Activated CD8-positive, alpha-beta memory T cell treated with anti-CD3 and anti-CD28 coated beads for 1 hour (primary cell): ENCODE data around the gene MGAT5.

Source experiments
- DNase-seq, 2 donors: peaks; one replicate each; pipeline ENCODE4 v3.0.0-alpha.2; 2020; ENCODE audit warnings: low read depth in 1 of 2; ENCODE audit errors: extremely low read depth in 1 of 2

MGAT5 gene

GRCh38 chr2:134413430-134413829 lies 159.6 kb downstream of the MGAT5 start:
- no peak for DNase-seq

DNA sequence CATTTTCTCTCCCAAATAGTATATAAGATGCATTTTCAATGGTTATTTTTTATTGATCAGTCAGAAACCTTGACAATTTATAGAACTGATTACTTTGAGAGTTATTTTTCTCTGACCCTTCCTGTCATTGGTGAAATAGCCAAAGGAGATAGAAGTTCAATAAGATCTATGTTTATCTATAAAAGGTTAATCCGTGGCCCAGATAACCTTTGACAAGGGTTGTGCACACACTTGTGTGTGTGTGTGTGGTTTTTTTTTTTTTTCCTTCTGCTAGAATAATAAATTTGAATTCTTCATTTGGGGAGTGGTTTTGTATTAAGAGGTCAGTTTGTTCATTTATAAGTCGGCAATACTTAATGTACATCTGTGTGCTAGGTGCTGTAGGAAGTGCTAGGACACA lies 160.0 kb downstream of the MGAT5 start:
- no peak for DNase-seq

DNA sequence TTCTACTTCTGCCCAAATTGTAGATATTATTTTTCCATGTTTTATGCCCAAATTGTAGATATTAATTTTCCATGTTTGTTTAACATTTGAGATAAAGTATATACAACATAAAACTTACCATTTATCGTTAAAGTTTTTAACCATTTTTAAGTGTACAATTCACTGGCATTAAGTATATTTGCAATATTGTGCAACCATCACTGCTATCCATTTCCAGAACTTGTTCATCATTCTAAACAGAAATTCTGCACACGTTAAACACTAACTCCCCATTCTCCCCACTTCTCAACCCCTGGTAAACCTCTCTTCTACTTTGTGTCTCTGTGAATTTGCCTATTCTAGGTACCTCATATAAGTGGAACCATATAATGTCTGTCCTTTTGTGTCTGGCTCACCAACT lies 162.1 kb downstream of the MGAT5 start:
- DNase-seq, result no peak

- DNase-seq, result no peak
Measured at GRCh38 chr2:134416637-134417036, 162.8 kb downstream of the MGAT5 start.

GRCh38 chr2:134417968-134418582 lies 164.2 kb downstream of the MGAT5 start:
- DNase-seq, result no peak

DNA sequence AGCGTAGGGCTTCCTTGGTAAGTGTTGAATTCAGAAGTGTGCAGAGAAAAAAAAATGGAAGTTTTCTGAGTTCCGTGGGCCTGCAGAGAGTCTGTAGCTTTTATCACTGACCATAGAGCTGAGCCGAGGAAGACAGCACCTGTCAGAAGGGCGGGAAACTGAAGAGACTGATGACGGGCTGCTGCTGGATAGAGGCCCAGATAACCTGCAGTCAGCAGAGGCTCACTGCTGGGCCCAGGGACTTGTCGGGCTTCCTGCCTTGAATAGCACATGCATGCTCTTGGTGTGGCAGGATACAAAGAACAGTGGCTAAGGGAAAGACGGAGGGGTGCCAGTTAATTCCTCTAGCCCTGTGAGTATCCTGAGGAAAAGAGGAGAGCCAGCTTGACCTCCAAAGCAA lies 166.4 kb downstream of the MGAT5 start:
- DNase-seq, result no peak

GRCh38 chr2:134420920-134421319 lies 167.0 kb downstream of the MGAT5 start:
- no peak for DNase-seq

DNA sequence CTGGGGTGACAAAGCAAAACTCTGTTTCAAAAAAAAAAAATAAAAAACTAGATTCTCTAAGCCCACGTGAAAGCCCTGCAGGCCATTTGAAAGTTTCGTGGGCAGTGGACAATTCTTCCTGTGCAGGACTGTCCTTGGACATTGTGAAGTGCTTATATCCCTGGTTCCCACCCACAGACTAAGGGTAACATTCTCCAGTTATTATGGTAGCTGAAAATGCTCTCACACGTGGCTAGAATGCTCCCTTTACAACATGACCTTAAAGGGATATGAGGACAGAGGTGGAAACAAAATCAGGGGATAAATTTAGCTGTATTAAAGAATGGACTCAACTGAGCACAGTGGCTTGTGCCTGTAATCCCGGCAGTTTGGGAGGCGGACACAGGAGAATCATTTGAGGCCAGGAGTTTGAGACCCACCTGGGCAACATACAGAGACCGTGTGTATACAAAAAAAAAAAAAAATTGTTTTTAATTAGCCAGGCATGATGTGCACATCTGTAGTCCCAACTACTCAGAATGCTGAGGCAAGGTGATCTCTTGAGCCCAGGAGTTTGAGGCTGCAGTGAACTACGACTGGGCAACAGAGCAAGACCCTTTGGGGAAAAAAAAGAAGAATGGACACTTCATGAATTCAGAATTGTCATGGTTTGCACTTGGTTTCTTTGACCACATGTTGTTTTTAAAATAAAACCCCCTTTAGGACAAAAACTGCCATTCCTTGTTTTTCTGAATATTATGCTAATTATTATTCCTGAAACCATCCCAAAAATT lies 167.9 kb downstream of the MGAT5 start:
- no peak for DNase-seq

GRCh38 chr2:134425724-134426496 lies 172.0 kb downstream of the MGAT5 start:
- no peak for DNase-seq

DNA sequence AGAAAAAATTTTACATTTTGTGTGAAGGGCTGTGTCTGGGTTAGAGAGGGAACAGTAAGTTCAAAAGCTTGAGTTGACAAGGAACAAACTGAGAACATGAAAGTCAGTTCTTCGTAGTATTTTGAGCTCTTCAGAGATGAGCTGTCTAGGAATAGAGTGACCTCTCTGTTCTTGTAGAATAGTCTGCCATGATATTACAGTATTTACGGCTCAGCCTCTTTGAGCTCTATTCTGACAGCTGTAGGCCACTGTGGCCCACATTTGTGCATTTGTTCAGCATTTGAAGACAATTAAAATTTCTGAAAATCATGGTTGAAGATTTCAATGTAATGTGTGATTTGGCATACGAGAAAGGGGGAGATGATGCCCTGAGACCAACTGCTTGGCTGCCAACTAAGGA lies 172.8 kb downstream of the MGAT5 start:
- DNase-seq, result no peak

DNA sequence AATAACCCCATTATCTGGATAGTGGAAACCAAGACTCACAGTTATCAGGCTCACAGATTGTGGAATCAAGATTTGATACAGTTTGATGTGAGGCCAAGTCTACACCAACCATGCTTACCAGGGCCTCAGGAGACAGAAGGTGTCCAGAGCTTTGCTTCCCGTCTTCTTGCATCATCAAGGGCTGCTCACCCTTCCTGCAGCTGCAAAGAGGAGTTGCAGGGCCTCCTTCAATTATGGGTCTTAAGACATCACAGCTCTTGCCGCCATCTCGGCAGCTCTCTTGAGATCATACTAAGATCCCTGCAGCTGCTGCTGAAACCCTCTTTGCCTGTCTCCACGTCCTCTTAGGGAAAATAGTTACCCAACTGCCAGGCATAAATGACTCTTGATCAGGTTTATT lies 176.0 kb downstream of the MGAT5 start:
- DNase-seq, result no peak

- no peak for DNase-seq
Measured at GRCh38 chr2:134431838-134432434, 178.1 kb downstream of the MGAT5 start.

DNA sequence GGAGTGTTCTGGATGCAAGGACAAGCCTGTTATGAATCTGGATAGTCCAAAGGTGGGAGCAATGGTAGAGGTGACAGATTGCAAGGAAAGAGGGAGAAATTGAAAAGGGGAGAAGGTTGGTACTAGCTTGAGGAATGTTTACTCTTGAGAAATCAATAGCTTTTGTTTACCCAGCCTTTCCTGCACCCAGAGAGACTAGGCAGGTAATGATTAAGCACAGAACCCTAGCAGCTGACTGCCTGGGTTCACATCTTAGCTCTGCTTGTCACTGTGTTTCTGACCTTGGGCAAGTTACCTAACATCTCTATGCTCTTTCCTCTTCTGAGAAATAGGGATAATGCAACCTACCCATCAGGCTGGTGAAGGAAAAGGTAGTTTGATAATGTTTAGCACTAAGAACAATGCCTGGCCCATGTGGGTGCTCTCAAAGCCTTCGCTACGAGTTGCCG lies 178.6 kb downstream of the MGAT5 start:
- DNase-seq, result no peak

- DNase-seq, result no peak
Measured at GRCh38 chr2:134433469-134433868, 179.6 kb downstream of the MGAT5 start.

DNA sequence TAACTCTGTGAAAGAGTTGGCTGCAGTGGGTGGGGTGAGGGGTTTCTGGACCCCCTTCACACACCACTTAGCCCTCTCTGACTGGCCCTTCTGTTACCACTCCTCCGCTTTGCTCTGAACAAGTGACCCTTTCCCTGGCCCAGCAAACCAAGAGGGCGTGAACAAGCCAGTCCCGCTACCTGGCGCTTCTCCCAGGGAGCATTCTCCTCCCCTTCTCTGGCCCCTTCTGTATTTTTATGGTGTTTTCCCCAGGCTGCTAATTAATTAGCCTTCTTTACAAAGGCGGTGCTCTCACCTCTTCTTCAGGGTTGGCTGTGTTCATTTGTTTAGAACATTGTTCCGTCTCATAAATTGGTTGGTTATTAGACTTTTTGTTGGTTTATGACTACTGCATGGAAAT lies 180.1 kb downstream of the MGAT5 start:
- DNase-seq, result no peak

DNA sequence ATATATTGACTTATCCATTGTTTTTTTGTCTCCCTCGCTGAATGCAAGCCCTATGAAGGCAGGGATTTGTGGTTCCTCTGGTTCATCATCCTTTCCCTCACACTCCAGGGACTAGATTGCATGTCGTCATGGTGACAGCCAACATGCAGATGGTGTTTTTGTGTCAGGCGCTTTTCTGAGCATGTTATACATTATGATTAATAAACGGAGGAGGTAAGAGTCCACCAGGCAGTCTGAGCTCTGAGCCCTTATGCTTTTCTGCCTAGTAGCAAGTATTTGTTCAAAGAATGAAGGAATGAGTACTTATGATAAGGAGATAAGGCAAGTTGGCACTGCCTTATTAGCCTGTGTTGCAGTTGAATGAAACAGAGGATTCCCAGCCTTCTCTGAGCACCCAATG lies 181.6 kb downstream of the MGAT5 start:
- no peak for DNase-seq

DNA sequence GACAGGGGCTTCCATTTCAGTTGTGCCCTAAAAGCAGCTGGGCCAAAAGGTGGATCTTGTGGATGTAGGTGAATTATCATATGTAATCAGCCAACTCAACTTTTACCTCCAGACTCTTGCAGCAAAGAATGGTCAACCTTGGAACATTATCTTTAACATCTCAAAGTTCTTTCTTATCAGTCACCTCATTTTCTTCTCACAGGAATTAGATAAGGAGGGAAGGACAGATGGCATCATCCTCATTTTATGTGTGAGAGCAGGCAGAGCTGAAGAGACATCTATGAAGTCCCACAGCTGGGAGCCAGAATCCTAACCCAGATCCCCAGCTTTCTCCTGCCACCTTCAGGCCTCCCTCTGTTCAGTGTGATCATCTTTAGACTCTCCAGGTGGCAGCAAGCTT lies 182.1 kb downstream of the MGAT5 start:
- DNase-seq, result no peak

GRCh38 chr2:134436706-134437105 lies 182.8 kb downstream of the MGAT5 start:
- no peak for DNase-seq

GRCh38 chr2:134438371-134438770 lies 184.5 kb downstream of the MGAT5 start:
- DNase-seq, result no peak

DNA sequence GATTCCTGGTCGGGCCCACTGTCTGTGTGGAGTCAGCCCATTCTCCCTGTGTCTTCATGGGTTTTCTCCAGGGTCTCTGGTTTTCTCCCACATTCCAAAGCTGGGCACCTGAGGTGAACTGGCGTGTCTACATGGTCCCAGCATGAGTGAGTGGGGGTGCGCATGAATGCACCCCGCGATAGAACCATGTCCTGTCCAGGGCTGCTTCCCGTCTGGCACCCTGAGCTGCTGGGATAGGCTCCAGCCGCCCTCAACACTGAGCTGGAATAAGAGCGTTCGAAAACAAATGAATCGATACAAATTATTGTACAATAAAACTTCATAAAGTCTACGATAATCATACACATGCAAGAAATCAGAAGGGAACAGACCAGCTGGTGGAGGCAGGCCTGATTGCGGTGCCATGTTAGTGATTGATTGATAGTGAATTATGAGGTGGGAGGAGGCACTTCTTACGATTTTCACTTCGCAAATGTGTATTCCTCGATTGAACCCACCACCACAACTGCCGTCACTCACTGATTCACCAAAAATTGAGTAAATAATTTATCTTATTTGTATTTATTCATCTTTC lies 186.6 kb downstream of the MGAT5 start:
- no peak for DNase-seq
